GM23338 (cell line): ENCODE results near the gene BCAS3. TPM values are rescaled to one million over a fixed set of nuclear protein-coding genes. Genes with fewer than 3 reads are reported as not detected.

Source experiments
- ATAC-seq: fragments of 200-7000 bp; cut with Tn5 transposase; 3 replicates; pipeline ENCODE4 v1.9.1; 2020
- DNase-seq: peaks from one replicate; pipeline ENCODE4 v3.0.0-alpha.2; 2015; ENCODE audit warnings: low spot score
- H2AFZ ChIP-seq: fragments of 200-600 bp; sonication (generic); 2 replicates; pipeline ENCODE4 v1.8.0; 2016; ENCODE audit warnings: antibody characterized with exemption, mild to moderate bottlenecking, moderate library complexity
- H3F3A ChIP-seq: fragments of 200-600 bp; sonication (generic); replicated peaks from 2 replicates; pipeline ENCODE4 v1.8.0; 2017; ENCODE audit warnings: antibody characterized with exemption, mixed run types, low read depth
- H3K27ac ChIP-seq: fragments of 200-600 bp; sonication (generic); 2 replicates; pipeline ENCODE4 v1.6.1; 2016; ENCODE audit warnings: low read depth
- H3K27me3 ChIP-seq: fragments of 200-600 bp; sonication (generic); 2 replicates; pipeline ENCODE4 v1.8.0; 2016; ENCODE audit warnings: mild to moderate bottlenecking, mixed run types, moderate library complexity; ENCODE audit not compliant: insufficient read depth
- H3K36me3 ChIP-seq: fragments of 200-600 bp; sonication (generic); 2 replicates; pipeline ENCODE4 v1.8.0; 2016; ENCODE audit warnings: mild to moderate bottlenecking; ENCODE audit not compliant: insufficient read depth
- H3K4me1 ChIP-seq: fragments of 200-600 bp; sonication (generic); 2 replicates; pipeline ENCODE4 v1.8.0; 2016; ENCODE audit warnings: mild to moderate bottlenecking, moderate library complexity; ENCODE audit not compliant: insufficient read depth
- H3K4me2 ChIP-seq: fragments of 200-600 bp; sonication (generic); 2 replicates; pipeline ENCODE4 v1.7.1; 2017; ENCODE audit warnings: mixed run types
- H3K4me3 ChIP-seq: fragments of 200-600 bp; sonication (generic); 2 replicates; pipeline ENCODE4 v1.6.1; 2016; ENCODE audit warnings: mixed run types
- H3K79me2 ChIP-seq: fragments of 200-600 bp; sonication (generic); replicated peaks from 2 replicates; pipeline ENCODE4 v1.8.0; 2017; ENCODE audit warnings: mild to moderate bottlenecking; ENCODE audit not compliant: insufficient read depth
- H3K9me2 ChIP-seq: fragments of 200-600 bp; sonication (generic); 2 replicates; pipeline ENCODE4 v1.8.0; 2017; ENCODE audit not compliant: insufficient read depth
- H4K20me1 ChIP-seq: fragments of 200-600 bp; sonication (generic); replicated peaks from 2 replicates; pipeline ENCODE4 v1.8.0; 2017; ENCODE audit warnings: mild to moderate bottlenecking; ENCODE audit not compliant: insufficient read depth
- H3K27ac Mint-ChIP-seq: 2 replicates; pipeline ENCODE4 v1.8.0; 2020; ENCODE audit warnings: inconsistent platforms, mild to moderate bottlenecking, moderate library complexity, mixed read lengths
- H3K27me3 Mint-ChIP-seq: 3 replicates; pipeline ENCODE4 v1.8.0; 2022; ENCODE audit warnings: low read depth, mild to moderate bottlenecking, moderate library complexity, mixed read lengths, inconsistent platforms; ENCODE audit not compliant: insufficient read depth, poor library complexity
- H3K36me3 Mint-ChIP-seq: 3 replicates; pipeline ENCODE4 v1.8.0; 2021; ENCODE audit warnings: low read depth, mild to moderate bottlenecking, inconsistent platforms, moderate library complexity, mixed read lengths
- H3K4me1 Mint-ChIP-seq: 3 replicates; pipeline ENCODE4 v1.8.0; 2020; ENCODE audit warnings: mild to moderate bottlenecking, inconsistent platforms, mixed read lengths
- H3K4me3 Mint-ChIP-seq: 3 replicates; pipeline ENCODE4 v1.8.0; 2021; ENCODE audit warnings: moderate library complexity, mild to moderate bottlenecking, inconsistent platforms, mixed read lengths
- H3K9me3 Mint-ChIP-seq: 3 replicates; pipeline ENCODE4 v1.8.0; 2020; ENCODE audit warnings: moderate library complexity, mild to moderate bottlenecking, inconsistent platforms, mixed read lengths
- CREB1 ChIP-seq: fragments of 250-450 bp; sonication (Bioruptor Pico); IDR thresholded peaks from 2 replicates; pipeline ENCODE4 v1.5.0; 2020; ENCODE audit warnings: low read depth, mild to moderate bottlenecking, moderate library complexity
- EZH2 ChIP-seq: fragments of 200-600 bp; sonication (generic); IDR thresholded peaks from one replicate; pipeline ENCODE4 v1.8.0; 2017; ENCODE audit warnings: antibody characterized with exemption, mild to moderate bottlenecking, low read depth; ENCODE audit not compliant: unreplicated experiment
- EZH2phosphoT487 ChIP-seq: fragments of 200-600 bp; sonication (generic); IDR thresholded peaks from one replicate; pipeline ENCODE4 v1.8.1; 2018; ENCODE audit warnings: antibody characterized with exemption; ENCODE audit not compliant: unreplicated experiment
- JUNB ChIP-seq: IDR thresholded peaks from one replicate; pipeline ENCODE4 v1.6.1; 2016; ENCODE audit warnings: antibody characterized with exemption; ENCODE audit not compliant: unreplicated experiment
- NANOG ChIP-seq: IDR thresholded peaks from 2 replicates; pipeline ENCODE4 v1.6.1; 2016; ENCODE audit warnings: antibody characterized with exemption, borderline replicate concordance
- POLR2AphosphoS5 ChIP-seq: IDR thresholded peaks from 2 replicates; pipeline ENCODE4 v1.6.1; 2016; ENCODE audit warnings: antibody characterized with exemption, low read depth
- STAT1 ChIP-seq: IDR thresholded peaks from one replicate; pipeline ENCODE4 v1.6.1; 2016; ENCODE audit warnings: antibody characterized with exemption; ENCODE audit not compliant: unreplicated experiment
- ZNF114 ChIP-seq: fragments of 250-450 bp; sonication (Bioruptor Pico); IDR thresholded peaks from 2 replicates; pipeline ENCODE4 v1.5.0; 2020; ENCODE audit warnings: mild to moderate bottlenecking, moderate library complexity
- ZNF331 ChIP-seq: fragments of 250-450 bp; sonication (Bioruptor Pico); IDR thresholded peaks from 2 replicates; pipeline ENCODE4 v1.5.0; 2020; ENCODE audit warnings: low read depth, mild to moderate bottlenecking, moderate library complexity
- polyA plus RNA-seq: library from polyadenylated mRNA; unstranded; fragments of >200 nt; fragmentation: Nextera tagmentation; extraction: Ambion mirVana; gene quantifications from 2 replicates; pipeline ENCODE4 v1.2.1, GENCODE V29; 2016
- total RNA-seq: library from RNA; depleted of rRNA; stranded (reverse); fragments of >200 nt; shearing (Covaris generic); gene quantifications from 2 replicates; pipeline ENCODE4 v1.2.3, GENCODE V29; 2014
- TF ChIP-seq, protein P1 (sequence below): IDR thresholded peaks from one replicate; pipeline ENCODE4 v1.6.1; 2018; ENCODE audit warnings: antibody characterized with exemption; ENCODE audit not compliant: unreplicated experiment
- TF ChIP-seq, protein P2 (sequence below): IDR thresholded peaks from 2 replicates; pipeline ENCODE4 v1.6.1; 2016; ENCODE audit warnings: antibody characterized with exemption
- TF ChIP-seq, protein P3 (sequence below): fragments of 250-450 bp; sonication (Bioruptor Pico); IDR thresholded peaks from 2 replicates; pipeline ENCODE4 v1.5.0; 2020; ENCODE audit warnings: mild to moderate bottlenecking, moderate library complexity
- TF ChIP-seq, protein P4 (sequence below), 2 experiments: fragments of 200-600 bp in 1 of 2; sonication (generic) in 1 of 2; conservative IDR thresholded peaks; 2 replicates each; pipeline versions ENCODE4 v1.5.1 to v1.6.1; 2016 to 2017; ENCODE audit warnings: antibody characterized with exemption in 2 of 2, low read depth in 2 of 2, mild to moderate bottlenecking in 2 of 2, moderate library complexity in 1 of 2

BCAS3 gene
- total and polyA plus RNA-seq, 2 experiments from 2014 or later: 8.2 to 28.0 TPM

DNA sequence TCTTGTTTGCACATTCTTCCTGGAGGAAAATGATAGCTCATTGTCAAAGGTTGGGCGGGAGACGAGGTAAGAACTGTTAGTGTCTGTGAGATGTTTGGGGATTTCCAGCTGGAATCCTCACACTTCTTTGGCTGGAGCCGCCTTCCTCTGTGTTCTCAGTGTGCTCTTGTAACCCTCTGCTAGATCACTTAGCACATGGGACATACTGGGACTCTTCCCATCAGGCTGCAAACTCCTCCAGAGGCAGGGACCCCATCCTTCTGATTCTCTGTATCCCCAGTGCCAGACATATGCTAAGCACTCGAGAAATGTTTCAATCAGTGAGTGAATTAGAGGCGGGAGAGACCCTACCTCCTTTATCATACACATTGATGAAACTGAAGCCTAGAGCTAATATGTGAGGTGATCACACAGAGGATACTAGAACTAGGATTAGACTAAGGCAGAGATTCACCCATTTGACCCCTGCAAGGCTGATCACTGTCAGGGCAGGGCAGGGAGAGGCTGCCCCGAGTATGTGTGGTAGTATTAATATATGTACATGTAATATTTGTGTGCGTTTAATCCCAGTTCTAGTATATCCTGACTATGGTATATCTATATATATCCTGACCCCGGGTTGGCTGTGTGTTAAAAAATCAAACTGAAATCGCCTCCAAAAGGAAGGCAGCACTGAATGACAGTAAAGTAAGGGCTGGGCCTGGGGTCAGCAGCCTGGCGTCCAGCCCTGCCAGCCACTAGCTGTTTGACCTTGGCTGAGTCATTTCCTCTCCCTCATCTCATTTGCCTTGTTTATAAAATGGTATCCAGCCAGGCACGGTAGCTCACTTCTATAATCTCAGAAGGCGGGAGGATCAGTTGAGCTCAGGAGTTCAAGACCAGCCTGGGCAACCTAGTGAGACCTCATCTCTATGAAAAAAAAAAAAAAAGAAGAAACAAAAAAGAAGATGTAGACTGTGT is 646.5 kb downstream of the BCAS3 start:
- H3K79me2 ChIP-seq: no peaks in the 10 kb centered on the region
- no peak overlapping the region for H3K4me3 Mint-ChIP-seq

More for the DNA sequence above, 646.5 kb downstream of the BCAS3 start:
- H3K36me3 ChIP-seq: no peaks in the 10 kb centered on the region
- Mint-ChIP-seq H3K27me3 (no peaks in the 10 kb centered on the region), H3K36me3 (no peaks in the 10 kb centered on the region), H3K27ac (0 out of 2 replicates have a peak overlapping the region, but pooled peaks have one; percentile 28), H3K4me1 (peaks cover 15% of the 10 kb centered on the region), H3K9me3 (no peaks in the 10 kb centered on the region)
- H2AFZ ChIP-seq: no peak overlapping the region
- H3F3A ChIP-seq: no peaks in the 10 kb centered on the region
- no peak overlapping the region for H3K4me2 ChIP-seq
- DNase-seq (no peak), ATAC-seq (no peak; the same call in 2 of the 3 replicates)
- H3K27me3 ChIP-seq: no peaks in the 10 kb centered on the region
- no peaks in the 10 kb centered on the region; the same call in 1 of the 2 replicates for H3K9me2 ChIP-seq
- H3K27ac ChIP-seq: no peak overlapping the region
- no peak overlapping the region for H3K4me3 ChIP-seq
- peaks cover 6% of the 10 kb centered on the region; the same call in 1 of the 2 replicates for H3K4me1 ChIP-seq
- no peaks in the 10 kb centered on the region for H4K20me1 ChIP-seq
- no peak for TF ChIP-seq STAT1
- TF ChIP-seq JUNB: no peak
- TF ChIP-seq, protein P1, sequence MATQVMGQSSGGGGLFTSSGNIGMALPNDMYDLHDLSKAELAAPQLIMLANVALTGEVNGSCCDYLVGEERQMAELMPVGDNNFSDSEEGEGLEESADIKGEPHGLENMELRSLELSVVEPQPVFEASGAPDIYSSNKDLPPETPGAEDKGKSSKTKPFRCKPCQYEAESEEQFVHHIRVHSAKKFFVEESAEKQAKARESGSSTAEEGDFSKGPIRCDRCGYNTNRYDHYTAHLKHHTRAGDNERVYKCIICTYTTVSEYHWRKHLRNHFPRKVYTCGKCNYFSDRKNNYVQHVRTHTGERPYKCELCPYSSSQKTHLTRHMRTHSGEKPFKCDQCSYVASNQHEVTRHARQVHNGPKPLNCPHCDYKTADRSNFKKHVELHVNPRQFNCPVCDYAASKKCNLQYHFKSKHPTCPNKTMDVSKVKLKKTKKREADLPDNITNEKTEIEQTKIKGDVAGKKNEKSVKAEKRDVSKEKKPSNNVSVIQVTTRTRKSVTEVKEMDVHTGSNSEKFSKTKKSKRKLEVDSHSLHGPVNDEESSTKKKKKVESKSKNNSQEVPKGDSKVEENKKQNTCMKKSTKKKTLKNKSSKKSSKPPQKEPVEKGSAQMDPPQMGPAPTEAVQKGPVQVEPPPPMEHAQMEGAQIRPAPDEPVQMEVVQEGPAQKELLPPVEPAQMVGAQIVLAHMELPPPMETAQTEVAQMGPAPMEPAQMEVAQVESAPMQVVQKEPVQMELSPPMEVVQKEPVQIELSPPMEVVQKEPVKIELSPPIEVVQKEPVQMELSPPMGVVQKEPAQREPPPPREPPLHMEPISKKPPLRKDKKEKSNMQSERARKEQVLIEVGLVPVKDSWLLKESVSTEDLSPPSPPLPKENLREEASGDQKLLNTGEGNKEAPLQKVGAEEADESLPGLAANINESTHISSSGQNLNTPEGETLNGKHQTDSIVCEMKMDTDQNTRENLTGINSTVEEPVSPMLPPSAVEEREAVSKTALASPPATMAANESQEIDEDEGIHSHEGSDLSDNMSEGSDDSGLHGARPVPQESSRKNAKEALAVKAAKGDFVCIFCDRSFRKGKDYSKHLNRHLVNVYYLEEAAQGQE: no peak
- TF ChIP-seq EZH2phosphoT487: no peak
- TF ChIP-seq ZNF331 (CRISPR knock-in tag): no peak
- no peak for TF ChIP-seq CREB1 (CRISPR knock-in tag)
- TF ChIP-seq, protein P2, sequence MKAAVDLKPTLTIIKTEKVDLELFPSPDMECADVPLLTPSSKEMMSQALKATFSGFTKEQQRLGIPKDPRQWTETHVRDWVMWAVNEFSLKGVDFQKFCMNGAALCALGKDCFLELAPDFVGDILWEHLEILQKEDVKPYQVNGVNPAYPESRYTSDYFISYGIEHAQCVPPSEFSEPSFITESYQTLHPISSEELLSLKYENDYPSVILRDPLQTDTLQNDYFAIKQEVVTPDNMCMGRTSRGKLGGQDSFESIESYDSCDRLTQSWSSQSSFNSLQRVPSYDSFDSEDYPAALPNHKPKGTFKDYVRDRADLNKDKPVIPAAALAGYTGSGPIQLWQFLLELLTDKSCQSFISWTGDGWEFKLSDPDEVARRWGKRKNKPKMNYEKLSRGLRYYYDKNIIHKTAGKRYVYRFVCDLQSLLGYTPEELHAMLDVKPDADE: no peak
- TF ChIP-seq EZH2: no peak
- TF ChIP-seq ZNF114: no peak
- no peak for TF ChIP-seq NANOG
- no peak for TF ChIP-seq POLR2AphosphoS5
- TF ChIP-seq, protein P3, sequence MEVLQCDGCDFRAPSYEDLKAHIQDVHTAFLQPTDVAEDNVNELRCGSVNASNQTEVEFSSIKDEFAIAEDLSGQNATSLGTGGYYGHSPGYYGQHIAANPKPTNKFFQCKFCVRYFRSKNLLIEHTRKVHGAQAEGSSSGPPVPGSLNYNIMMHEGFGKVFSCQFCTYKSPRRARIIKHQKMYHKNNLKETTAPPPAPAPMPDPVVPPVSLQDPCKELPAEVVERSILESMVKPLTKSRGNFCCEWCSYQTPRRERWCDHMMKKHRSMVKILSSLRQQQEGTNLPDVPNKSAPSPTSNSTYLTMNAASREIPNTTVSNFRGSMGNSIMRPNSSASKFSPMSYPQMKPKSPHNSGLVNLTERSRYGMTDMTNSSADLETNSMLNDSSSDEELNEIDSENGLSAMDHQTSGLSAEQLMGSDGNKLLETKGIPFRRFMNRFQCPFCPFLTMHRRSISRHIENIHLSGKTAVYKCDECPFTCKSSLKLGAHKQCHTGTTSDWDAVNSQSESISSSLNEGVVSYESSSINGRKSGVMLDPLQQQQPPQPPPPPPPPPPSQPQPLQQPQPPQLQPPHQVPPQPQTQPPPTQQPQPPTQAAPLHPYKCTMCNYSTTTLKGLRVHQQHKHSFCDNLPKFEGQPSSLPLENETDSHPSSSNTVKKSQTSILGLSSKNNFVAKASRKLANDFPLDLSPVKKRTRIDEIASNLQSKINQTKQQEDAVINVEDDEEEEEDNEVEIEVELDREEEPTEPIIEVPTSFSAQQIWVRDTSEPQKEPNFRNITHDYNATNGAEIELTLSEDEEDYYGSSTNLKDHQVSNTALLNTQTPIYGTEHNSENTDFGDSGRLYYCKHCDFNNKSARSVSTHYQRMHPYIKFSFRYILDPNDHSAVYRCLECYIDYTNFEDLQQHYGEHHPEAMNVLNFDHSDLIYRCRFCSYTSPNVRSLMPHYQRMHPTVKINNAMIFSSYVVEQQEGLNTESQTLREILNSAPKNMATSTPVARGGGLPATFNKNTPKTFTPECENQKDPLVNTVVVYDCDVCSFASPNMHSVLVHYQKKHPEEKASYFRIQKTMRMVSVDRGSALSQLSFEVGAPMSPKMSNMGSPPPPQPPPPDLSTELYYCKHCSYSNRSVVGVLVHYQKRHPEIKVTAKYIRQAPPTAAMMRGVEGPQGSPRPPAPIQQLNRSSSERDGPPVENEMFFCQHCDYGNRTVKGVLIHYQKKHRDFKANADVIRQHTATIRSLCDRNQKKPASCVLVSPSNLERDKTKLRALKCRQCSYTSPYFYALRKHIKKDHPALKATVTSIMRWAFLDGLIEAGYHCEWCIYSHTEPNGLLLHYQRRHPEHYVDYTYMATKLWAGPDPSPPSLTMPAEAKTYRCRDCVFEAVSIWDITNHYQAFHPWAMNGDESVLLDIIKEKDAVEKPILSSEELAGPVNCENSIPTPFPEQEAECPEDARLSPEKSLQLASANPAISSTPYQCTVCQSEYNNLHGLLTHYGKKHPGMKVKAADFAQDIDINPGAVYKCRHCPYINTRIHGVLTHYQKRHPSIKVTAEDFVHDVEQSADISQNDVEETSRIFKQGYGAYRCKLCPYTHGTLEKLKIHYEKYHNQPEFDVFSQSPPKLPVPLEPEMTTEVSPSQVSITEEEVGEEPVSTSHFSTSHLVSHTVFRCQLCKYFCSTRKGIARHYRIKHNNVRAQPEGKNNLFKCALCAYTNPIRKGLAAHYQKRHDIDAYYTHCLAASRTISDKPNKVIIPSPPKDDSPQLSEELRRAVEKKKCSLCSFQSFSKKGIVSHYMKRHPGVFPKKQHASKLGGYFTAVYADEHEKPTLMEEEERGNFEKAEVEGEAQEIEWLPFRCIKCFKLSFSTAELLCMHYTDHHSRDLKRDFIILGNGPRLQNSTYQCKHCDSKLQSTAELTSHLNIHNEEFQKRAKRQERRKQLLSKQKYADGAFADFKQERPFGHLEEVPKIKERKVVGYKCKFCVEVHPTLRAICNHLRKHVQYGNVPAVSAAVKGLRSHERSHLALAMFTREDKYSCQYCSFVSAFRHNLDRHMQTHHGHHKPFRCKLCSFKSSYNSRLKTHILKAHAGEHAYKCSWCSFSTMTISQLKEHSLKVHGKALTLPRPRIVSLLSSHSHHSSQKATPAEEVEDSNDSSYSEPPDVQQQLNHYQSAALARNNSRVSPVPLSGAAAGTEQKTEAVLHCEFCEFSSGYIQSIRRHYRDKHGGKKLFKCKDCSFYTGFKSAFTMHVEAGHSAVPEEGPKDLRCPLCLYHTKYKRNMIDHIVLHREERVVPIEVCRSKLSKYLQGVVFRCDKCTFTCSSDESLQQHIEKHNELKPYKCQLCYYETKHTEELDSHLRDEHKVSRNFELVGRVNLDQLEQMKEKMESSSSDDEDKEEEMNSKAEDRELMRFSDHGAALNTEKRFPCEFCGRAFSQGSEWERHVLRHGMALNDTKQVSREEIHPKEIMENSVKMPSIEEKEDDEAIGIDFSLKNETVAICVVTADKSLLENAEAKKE: no peak
- TF ChIP-seq, protein P4, sequence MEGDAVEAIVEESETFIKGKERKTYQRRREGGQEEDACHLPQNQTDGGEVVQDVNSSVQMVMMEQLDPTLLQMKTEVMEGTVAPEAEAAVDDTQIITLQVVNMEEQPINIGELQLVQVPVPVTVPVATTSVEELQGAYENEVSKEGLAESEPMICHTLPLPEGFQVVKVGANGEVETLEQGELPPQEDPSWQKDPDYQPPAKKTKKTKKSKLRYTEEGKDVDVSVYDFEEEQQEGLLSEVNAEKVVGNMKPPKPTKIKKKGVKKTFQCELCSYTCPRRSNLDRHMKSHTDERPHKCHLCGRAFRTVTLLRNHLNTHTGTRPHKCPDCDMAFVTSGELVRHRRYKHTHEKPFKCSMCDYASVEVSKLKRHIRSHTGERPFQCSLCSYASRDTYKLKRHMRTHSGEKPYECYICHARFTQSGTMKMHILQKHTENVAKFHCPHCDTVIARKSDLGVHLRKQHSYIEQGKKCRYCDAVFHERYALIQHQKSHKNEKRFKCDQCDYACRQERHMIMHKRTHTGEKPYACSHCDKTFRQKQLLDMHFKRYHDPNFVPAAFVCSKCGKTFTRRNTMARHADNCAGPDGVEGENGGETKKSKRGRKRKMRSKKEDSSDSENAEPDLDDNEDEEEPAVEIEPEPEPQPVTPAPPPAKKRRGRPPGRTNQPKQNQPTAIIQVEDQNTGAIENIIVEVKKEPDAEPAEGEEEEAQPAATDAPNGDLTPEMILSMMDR (conservative IDR thresholded peaks at IDR 0.05; ENCODE audit: low read depth in 2 of 2): no peak
